Measurements from ENCODE around the gene NAP1L4.

NAP1L4 gene

GRCh38 chr11:2934021-2934550 is 58.0 kb downstream of the NAP1L4 start:
- DNase-seq = no peak

GRCh38 chr11:2933375-2934020 is 58.6 kb downstream of the NAP1L4 start:
- DNase-seq = no peak

GRCh38 chr11:2932850-2933251 is 59.3 kb downstream of the NAP1L4 start:
- DNase-seq = no peak

GRCh38 chr11:2931771-2932738 is 60.1 kb downstream of the NAP1L4 start:
- DNase-seq = no peak

- no peak for DNase-seq
These were observed 60.7 kb downstream of the NAP1L4 start for GRCh38 chr11:2931420-2931746.

GRCh38 chr11:2930704-2931419 is 61.3 kb downstream of the NAP1L4 start:
- DNase-seq = no peak

GRCh38 chr11:2929950-2930703 is 62.0 kb downstream of the NAP1L4 start:
- no peak for DNase-seq

GRCh38 chr11:2929531-2929949 is 62.6 kb downstream of the NAP1L4 start:
- no peak for DNase-seq

- no peak for DNase-seq
These were observed 63.3 kb downstream of the NAP1L4 start, which contains the start of gene PHLDA2 for GRCh38 chr11:2928605-2929530. PHLDA2 (minus strand) TSS chr11:2929420; CDS start chr11:2929364, 56 bp downstream.

GRCh38 chr11:2927851-2928604 is 64.1 kb downstream of the NAP1L4 start:
- DNase-seq = no peak

- DNase-seq = no peak
These were observed 64.9 kb downstream of the NAP1L4 start for GRCh38 chr11:2927121-2927800.

- no peak for DNase-seq
These were observed 65.5 kb downstream of the NAP1L4 start for GRCh38 chr11:2926611-2927051.

- no peak for DNase-seq
These were observed 67.1 kb downstream of the NAP1L4 start for GRCh38 chr11:2924821-2925675.

- no peak for DNase-seq
These were observed 67.7 kb downstream of the NAP1L4 start for GRCh38 chr11:2924381-2924780.

- no peak for DNase-seq
These were observed 68.4 kb downstream of the NAP1L4 start for GRCh38 chr11:2923446-2924375.

- DNase-seq = no peak
These were observed 69.5 kb downstream of the NAP1L4 start for GRCh38 chr11:2922655-2923054.

GRCh38 chr11:2921742-2922493 is 70.2 kb downstream of the NAP1L4 start:
- DNase-seq = no peak

Measured in cortex of kidney (tissue), 1 donor.